GM21381 (cell line): ENCODE measurements around the gene BCR.
"Not testable (repeated sequence)": the region's sequence is repeated elsewhere in the genome, so short reads cannot be mapped to it uniquely, and the experiment has no call there.

ENCODE experiments used
- ATAC-seq: cut with Tn5 transposase; IDR thresholded peaks from one replicate; pipeline ENCODE4 v1.9.1; 2021; ENCODE audit warnings: mild to moderate bottlenecking, moderate library complexity; ENCODE audit not compliant: unreplicated experiment

The BCR gene

GRCh38 chr22:23180301-23180892 lies at the start of gene BCR:
TSS of gene BCR (plus strand) at chr22:23180509. CDS start at chr22:23180961, 452 bp downstream.
- ATAC-seq = peak; percentile 54

GRCh38 chr22:23130697-23131096 lies 49.6 kb upstream of the BCR start:
- no peak for ATAC-seq

GRCh38 chr22:23131931-23132330 lies 48.4 kb upstream of the BCR start:
- no peak for ATAC-seq

- no peak for ATAC-seq
Measured at GRCh38 chr22:23132376-23133091, 47.8 kb upstream of the BCR start.

- no peak for ATAC-seq
Measured at GRCh38 chr22:23133922-23134321, 46.4 kb upstream of the BCR start.

- not testable (repeated sequence) for ATAC-seq
Measured at GRCh38 chr22:23136991-23137390, 43.3 kb upstream of the BCR start.

GRCh38 chr22:23137468-23137867 lies 42.8 kb upstream of the BCR start:
- no peak for ATAC-seq

GRCh38 chr22:23137905-23138561 lies 42.3 kb upstream of the BCR start:
- peak; percentile 40 for ATAC-seq

GRCh38 chr22:23138584-23139435 lies 41.5 kb upstream of the BCR start:
- no peak for ATAC-seq

GRCh38 chr22:23140385-23140784 lies 39.9 kb upstream of the BCR start:
- no peak for ATAC-seq

- ATAC-seq = no peak
Measured at GRCh38 chr22:23142546-23143105, 37.7 kb upstream of the BCR start.

- no peak for ATAC-seq
Measured at GRCh38 chr22:23143119-23143518, 37.2 kb upstream of the BCR start.

GRCh38 chr22:23144432-23144831 lies 35.9 kb upstream of the BCR start:
- no peak for ATAC-seq

GRCh38 chr22:23144932-23145877 lies 35.1 kb upstream of the BCR start, which contains the start of gene RAB36:
TSS of gene RAB36 (plus strand) at chr22:23145477. CDS start at chr22:23146617, 1,140 bp downstream.
- peak; percentile 41 for ATAC-seq

GRCh38 chr22:23145878-23146470 lies 34.3 kb upstream of the BCR start:
- ATAC-seq = no peak

GRCh38 chr22:23146478-23147205 lies 33.7 kb upstream of the BCR start:
- ATAC-seq = no peak

- no peak for ATAC-seq
Measured at GRCh38 chr22:23147617-23148387, 32.5 kb upstream of the BCR start.

GRCh38 chr22:23149743-23150238 lies 30.5 kb upstream of the BCR start:
- ATAC-seq = no peak
